GM20431 (cell line): ENCODE results near the gene RPEL1.
"Not testable (repeated sequence)": the region's sequence is repeated elsewhere in the genome, so short reads cannot be mapped to it uniquely, and the experiment has no call there.

Experiments
- in situ Hi-C: fragments of 300-500 bp; cut with MseI, MboI; formaldehyde crosslinking; loops from one replicate; pipeline ENCODE4 v1.15.0; 2020; ENCODE audit warnings: low sequenced_read_pairs; ENCODE audit not compliant: unreplicated experiment

RPEL1 gene

DNA sequence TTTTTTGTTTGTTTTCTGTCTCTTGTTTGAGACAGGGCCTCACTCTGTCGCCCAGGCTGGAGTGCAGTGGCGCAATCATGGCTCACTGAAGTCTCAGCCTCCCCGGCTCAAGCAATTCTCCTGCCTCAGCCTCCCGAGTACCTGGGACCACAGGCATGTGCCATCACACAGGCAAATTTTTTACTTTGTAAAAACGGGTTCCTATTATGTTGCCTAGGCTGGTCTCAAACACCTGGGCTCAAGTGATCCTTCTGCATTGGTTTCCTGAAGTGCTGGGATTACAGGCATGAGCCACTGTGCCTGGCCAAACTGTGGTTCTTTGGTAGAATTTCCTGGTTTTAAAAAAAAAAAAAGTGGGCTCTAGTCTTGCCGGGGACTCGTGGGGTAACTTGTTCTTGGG lies at the start of gene RPEL1:
TSS of gene RPEL1 (plus strand) at position 301 of the 400 bp plus-strand sequence. CDS start 110 bp downstream, outside the sequence.
- in situ Hi-C loops = loop anchor here (10.0 kb wide), 1 partner anchor 331 kb away; the partner anchor contains the start of gene CNNM2

DNA sequence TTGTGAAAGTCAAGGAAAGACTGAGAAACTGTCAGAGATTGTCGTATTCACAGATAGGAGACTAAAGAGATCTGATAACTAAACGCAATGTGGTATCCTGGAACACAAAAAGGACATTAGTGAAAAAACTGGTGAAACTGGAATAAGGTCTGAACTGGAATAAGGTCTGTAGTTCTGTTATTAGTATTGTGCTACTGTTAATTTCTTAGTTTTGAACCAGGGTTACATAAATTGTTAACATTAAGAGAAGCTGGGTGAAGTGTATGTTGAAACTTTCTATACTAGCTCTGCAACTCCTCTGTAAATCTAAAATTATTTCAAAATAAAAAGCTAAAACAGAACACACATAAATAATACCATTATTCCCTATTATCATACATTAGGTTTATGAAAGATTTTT lies 49.2 kb upstream of the RPEL1 start:
- in situ Hi-C loops = no loop called here

GRCh38 chr10:103197174-103197573 lies 48.5 kb upstream of the RPEL1 start:
- in situ Hi-C loops = no loop called here

DNA sequence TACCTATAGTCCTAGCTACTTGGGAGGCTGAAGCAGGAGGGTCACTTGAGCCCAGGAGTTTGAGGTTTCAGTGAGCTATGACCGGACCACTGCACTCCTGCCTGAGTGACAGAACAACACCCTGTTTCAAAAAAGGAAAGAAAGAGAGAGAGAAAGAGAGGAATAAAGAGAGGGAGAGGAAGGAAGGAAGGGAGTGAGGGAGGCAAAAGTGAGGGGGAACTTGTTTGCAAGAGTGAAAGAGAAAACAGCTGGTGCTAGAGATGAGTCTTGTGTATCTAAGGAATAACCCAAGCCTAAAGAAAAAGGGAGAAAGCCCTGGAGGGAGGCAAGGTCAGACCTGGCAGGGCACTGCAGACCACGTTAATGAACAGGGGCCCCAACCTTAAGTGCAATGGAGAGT lies 47.8 kb upstream of the RPEL1 start:
- in situ Hi-C loops = no loop called here

- in situ Hi-C loops = no loop called here
Observed at GRCh38 chr10:103198648-103199047, 47.0 kb upstream of the RPEL1 start.

DNA sequence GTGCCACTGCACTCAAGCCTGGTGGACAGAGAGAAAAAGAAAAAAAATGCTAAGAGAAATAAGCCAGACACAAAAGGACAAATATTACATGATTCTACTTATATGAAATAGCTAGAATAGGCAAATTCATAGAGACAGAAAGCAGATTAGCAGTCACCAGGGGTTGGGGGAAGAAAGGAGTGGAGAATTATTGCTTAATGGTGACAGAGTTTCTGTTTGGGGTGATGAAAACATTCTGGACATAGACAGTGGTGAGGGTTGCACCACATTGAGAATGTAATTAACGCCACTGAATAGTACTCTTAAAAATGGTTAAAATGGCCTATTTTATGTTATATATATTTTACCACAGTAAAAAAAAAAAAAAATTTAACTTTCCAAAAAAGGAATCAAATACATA lies 46.2 kb upstream of the RPEL1 start:
- in situ Hi-C loops = no loop called here

- in situ Hi-C loops = no loop called here
Observed at GRCh38 chr10:103202319-103202718, 43.4 kb upstream of the RPEL1 start.

GRCh38 chr10:103203466-103203865 lies 42.2 kb upstream of the RPEL1 start:
- in situ Hi-C loops = no loop called here

DNA sequence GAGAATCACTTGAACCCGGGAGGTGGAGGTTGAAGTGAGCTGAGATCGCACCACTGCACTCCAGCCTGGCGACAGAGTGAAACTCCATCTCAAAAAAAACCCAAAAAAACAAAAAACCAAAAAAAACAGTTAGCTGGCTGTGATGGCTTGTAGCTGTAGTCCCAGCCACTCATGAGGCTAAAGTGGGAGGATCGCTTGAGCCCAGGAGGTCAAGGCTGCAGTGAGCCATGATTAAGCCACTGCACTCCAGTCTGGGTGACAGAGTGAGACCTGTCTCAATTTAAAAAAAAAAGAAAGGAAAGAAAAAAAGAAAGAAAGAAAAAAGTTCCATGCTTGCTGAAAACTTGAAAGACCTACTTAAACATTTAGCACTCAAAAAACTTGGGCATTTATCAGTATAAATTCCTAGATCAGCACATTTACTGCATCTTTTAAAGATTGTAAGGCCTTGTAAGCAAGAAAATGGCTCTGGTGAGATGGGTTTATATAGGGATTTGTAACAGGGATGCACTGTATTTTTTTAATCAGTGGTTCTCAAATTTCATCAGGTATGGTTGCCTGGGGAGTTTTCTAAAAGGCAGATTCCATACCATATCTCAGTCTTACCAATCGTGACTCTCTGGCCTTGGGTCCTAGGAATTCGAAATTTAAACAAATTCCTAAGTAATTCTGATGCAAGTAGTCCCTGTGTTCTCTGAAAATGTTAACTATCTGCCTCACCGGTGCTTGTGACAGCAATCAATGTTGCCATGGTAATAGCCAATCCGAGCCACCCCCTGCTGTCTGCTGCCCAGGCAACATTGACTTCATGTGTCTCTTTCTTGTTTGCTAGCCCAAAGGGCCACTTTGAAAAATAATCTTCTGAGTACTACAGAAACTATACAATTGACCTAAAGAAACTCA lies 41.1 kb upstream of the RPEL1 start:
- in situ Hi-C loops = no loop called here

DNA sequence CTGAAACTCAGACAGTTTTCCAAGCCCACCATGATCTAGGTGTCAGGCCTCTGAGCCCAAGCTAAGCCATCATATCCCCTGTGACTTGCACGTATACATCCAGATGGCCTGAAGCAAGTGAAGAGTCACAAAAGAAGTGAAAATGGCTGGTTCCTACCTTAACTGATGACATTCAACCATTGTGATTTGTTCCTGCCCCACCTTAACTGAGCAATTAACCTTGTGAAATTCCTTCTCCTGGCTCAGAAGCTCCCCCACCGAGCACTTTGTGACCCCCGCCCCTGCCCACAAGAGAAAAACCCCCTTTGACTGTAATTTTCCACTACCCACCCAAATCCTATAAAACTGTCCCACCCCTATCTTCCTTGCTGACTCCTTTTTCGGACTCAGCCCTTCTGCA lies 40.3 kb upstream of the RPEL1 start:
- in situ Hi-C loops = not testable (repeated sequence)

DNA sequence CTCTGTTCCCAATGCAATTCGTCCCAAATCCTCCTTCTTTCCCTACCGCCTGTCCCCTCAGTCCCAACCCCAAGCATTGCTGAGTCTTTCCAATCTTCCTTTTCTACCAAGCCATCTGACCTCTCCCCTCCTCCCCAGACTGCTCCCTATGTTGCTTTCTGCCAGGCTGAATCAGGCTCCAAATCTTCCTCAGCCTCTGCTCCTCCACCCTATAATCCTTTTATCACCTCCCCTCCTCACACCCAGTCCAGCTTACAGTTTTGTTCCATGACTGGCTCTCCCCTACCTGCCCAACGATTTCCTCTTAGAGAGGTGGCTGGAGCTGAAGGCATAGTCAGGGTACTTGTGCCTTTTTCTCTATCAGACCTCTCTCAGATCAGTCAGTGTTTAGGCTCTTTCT lies 39.0 kb upstream of the RPEL1 start:
- in situ Hi-C loops = not testable (repeated sequence)

DNA sequence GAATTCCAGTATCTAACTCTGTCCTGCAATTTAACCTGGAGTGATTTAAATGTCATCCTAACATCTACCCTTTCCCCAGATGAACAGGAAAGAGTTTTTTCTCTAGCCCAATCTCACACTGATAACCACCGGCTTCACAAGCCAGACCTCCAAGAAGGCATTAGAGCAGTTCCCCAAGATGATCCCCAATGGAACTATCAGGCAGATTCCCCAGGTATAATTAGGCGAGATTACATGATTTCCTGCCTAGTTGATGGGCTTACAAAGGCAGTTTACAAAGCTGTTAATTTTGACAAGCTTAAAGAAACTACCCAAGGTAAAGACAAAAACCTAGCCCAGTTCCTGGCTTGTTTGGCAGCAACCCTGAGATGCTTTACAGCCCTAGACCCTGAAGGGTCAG lies 38.5 kb upstream of the RPEL1 start:
- in situ Hi-C loops = no loop called here

GRCh38 chr10:103207643-103208042 lies 38.0 kb upstream of the RPEL1 start:
- in situ Hi-C loops = not testable (repeated sequence)

DNA sequence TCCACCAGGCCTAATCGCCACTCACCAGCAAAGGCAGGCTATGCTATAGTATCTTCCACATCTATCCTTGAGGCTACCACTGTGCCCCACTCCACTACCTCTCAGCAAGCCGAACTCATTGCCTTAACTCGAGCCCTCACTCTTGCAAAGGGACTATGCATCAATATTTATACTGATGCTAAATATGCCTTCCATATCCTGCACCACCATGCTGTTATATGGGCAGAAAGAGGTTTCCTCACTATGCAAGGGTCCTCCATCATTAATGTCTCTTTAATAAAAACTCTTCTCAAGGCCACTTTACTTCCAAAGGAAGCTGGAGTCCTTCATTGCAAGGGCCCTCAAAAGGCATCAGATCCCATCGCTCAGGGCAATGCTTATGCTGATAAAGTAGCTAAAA lies 35.4 kb upstream of the RPEL1 start:
- in situ Hi-C loops = not testable (repeated sequence)

- in situ Hi-C loops = no loop called here
Observed at GRCh38 chr10:103215601-103216000, 30.1 kb upstream of the RPEL1 start.

DNA sequence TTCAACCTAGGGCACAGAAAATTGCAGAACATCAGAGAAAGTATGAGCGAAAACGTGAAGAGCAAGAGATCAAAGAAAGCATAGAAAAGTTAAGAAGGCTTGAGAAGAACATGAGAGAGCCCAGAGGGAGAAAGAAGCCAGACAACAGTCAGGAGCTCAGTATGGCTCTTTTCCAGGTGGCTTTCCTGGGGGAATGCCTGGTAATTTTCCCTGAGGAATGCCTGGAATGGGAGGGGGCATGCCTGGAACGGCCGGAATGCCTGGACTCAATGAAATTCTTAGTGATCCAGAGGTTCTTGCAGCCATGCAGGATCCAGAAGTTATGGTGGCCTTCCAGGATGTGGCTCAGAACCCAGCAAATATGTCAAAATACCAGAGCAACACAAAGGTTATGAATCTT lies 29.3 kb upstream of the RPEL1 start:
- in situ Hi-C loops = not testable (repeated sequence)

DNA sequence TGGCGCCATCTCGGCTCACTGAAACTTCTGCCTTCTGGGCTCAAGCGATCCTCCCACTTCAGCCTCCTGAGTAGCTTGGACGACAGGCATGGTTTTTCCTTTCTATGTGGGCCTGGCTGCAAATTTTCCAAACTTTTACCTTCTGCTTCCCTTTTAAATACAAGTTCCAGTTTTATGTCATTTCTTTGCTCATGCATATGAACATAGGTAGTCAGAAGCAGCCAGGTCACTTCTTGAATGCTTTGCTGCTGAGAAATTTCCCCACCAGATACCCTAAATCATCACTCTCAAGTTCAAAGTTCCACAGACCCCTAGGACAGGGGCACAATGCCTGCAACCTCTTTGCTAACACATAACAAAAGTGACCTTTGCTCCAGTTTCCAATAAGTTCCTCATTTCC lies 21.6 kb upstream of the RPEL1 start:
- in situ Hi-C loops = no loop called here

GRCh38 chr10:103224721-103225120 lies 21.0 kb upstream of the RPEL1 start:
- in situ Hi-C loops = not testable (repeated sequence)

DNA sequence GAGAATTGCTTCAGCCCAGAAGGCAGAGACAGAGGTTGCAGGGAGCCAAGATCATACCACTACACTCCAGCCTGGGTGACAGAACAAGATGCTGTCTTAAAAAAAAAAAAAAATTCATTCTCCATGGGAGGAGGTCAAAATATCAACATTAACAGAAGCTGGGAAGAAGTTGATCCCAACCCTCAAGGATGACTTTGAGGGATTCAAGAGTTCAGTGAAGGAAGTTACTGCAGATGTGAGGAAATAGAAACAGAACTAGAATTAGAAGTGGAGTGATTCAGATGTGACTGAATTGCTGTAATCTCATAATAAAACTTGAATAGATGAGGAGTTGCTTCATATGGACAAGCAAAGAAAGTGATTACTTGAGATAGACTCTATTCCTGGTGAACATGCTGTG lies 19.7 kb upstream of the RPEL1 start:
- in situ Hi-C loops = no loop called here

GRCh38 chr10:103227416-103227815 lies 18.3 kb upstream of the RPEL1 start:
- in situ Hi-C loops = no loop called here

- in situ Hi-C loops = no loop called here
Observed at GRCh38 chr10:103231047-103231551, 14.6 kb upstream of the RPEL1 start.
